Gastroesophageal sphincter (tissue), 3 donors: ENCODE measurements around the gene P2RX4.

Experiments
- EP300 ChIP-seq: sonication (generic); formaldehyde crosslinking; IDR thresholded peaks from one replicate; pipeline ENCODE4 v1.6.1; 2017; ENCODE audit warnings: antibody characterized with exemption, mild to moderate bottlenecking
- POLR2A ChIP-seq, 2 donors: fragments of 450-650 bp; IDR thresholded peaks; one replicate each; pipeline ENCODE4 v1.6.1; 2017; ENCODE audit warnings: antibody characterized with exemption in 2 of 2, mild to moderate bottlenecking in 2 of 2, moderate library complexity in 1 of 2
- POLR2AphosphoS5 ChIP-seq: sonication (generic); formaldehyde crosslinking; IDR thresholded peaks from one replicate; pipeline ENCODE4 v1.6.1; 2017; ENCODE audit warnings: antibody characterized with exemption
- TF ChIP-seq, protein P1 (sequence below), 4 experiments: fragments of 200-600 bp in 2 of 4; fragments of 450-650 bp in 2 of 4; sonication (generic) in 1 of 4; IDR thresholded peaks; one replicate each; pipeline ENCODE4 v1.5.1; 2017 to 2019; ENCODE audit warnings: antibody characterized with exemption in 4 of 4, mild to moderate bottlenecking in 2 of 4, moderate library complexity in 2 of 4

GRCh38 chr12:121182222-121182893 lies 27.6 kb upstream of the P2RX4 start:
- TF ChIP-seq, protein P1, sequence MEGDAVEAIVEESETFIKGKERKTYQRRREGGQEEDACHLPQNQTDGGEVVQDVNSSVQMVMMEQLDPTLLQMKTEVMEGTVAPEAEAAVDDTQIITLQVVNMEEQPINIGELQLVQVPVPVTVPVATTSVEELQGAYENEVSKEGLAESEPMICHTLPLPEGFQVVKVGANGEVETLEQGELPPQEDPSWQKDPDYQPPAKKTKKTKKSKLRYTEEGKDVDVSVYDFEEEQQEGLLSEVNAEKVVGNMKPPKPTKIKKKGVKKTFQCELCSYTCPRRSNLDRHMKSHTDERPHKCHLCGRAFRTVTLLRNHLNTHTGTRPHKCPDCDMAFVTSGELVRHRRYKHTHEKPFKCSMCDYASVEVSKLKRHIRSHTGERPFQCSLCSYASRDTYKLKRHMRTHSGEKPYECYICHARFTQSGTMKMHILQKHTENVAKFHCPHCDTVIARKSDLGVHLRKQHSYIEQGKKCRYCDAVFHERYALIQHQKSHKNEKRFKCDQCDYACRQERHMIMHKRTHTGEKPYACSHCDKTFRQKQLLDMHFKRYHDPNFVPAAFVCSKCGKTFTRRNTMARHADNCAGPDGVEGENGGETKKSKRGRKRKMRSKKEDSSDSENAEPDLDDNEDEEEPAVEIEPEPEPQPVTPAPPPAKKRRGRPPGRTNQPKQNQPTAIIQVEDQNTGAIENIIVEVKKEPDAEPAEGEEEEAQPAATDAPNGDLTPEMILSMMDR (IDR thresholded peaks at IDR 0.05): no peak
- TF ChIP-seq POLR2A (IDR thresholded peaks at IDR 0.05): no peak
- no peak for TF ChIP-seq EP300
- no peak for TF ChIP-seq POLR2AphosphoS5
